BE2C (cell line): ENCODE data around the gene CARD10.

Experiments used
- DNase-seq: peaks from one replicate; pipeline ENCODE4 v3.0.0-alpha.2; 2020
- H3K27me3 ChIP-seq: fragments of 250-450 bp; sonication (Bioruptor Pico); 2 replicates; pipeline ENCODE4 v1.5.1; 2020; ENCODE audit warnings: mild to moderate bottlenecking
- H3K36me3 ChIP-seq: fragments of 250-450 bp; sonication (Bioruptor Pico); 2 replicates; pipeline ENCODE4 v1.5.1; 2020; ENCODE audit warnings: mild to moderate bottlenecking
- H3K4me1 ChIP-seq: fragments of 250-450 bp; sonication (Bioruptor Pico); 2 replicates; pipeline ENCODE4 v1.5.1; 2020
- H3K4me3 ChIP-seq: 2 replicates; pipeline ENCODE4 v1.5.1; 2011; ENCODE audit warnings: low read depth, low read length
- H3K9me3 ChIP-seq: fragments of 250-450 bp; sonication (Bioruptor Pico); 2 replicates; pipeline ENCODE4 v1.5.1; 2020
- CTCF ChIP-seq: IDR thresholded peaks from 2 replicates; pipeline ENCODE4 v1.5.1; 2012; ENCODE audit warnings: mild to moderate bottlenecking, low read depth, low read length

The CARD10 gene

GRCh38 chr22:37499789-37500540 is 19.2 kb downstream of the CARD10 start:
- Histone ChIP-seq H3K4me1 (peaks cover 30% of the 10 kb centered on the region), H3K9me3 (no peaks in the 10 kb centered on the region), H3K27me3 (no peaks in the 10 kb centered on the region), H3K36me3 (no peaks in the 10 kb centered on the region), H3K4me3 (no peak overlapping the region)
- peak; percentile 78 for DNase-seq
- TF ChIP-seq CTCF = no peak

- no peaks in the 10 kb centered on the region for H3K36me3 ChIP-seq
- H3K4me3 ChIP-seq = no peak overlapping the region
- DNase-seq = no peak
- H3K27me3 ChIP-seq = no peaks in the 10 kb centered on the region
- no peaks in the 10 kb centered on the region for H3K9me3 ChIP-seq
- no peak for TF ChIP-seq CTCF
- peaks cover 30% of the 10 kb centered on the region for H3K4me1 ChIP-seq
Observed at GRCh38 chr22:37499027-37499707, 20.0 kb downstream of the CARD10 start.

- peak; percentile 86 for TF ChIP-seq CTCF
- peak; percentile 72 for DNase-seq
- H3K4me1 ChIP-seq = peaks cover 30% of the 10 kb centered on the region
- no peaks in the 10 kb centered on the region for H3K36me3 ChIP-seq
- no peaks in the 10 kb centered on the region for H3K27me3 ChIP-seq
- H3K4me3 ChIP-seq = no peak overlapping the region
- H3K9me3 ChIP-seq = no peaks in the 10 kb centered on the region
Observed at GRCh38 chr22:37498289-37498909, 20.8 kb downstream of the CARD10 start.

GRCh38 chr22:37497062-37497599 is 22.1 kb downstream of the CARD10 start:
- Histone ChIP-seq H3K9me3 (no peaks in the 10 kb centered on the region), H3K4me1 (peaks cover 23% of the 10 kb centered on the region), H3K36me3 (no peaks in the 10 kb centered on the region), H3K4me3 (no peak overlapping the region), H3K27me3 (no peaks in the 10 kb centered on the region)
- no peak for TF ChIP-seq CTCF
- DNase-seq = no peak

GRCh38 chr22:37496651-37497050 is 22.6 kb downstream of the CARD10 start:
- no peaks in the 10 kb centered on the region for H3K27me3 ChIP-seq
- peaks cover 18% of the 10 kb centered on the region for H3K4me1 ChIP-seq
- TF ChIP-seq CTCF = no peak
- no peaks in the 10 kb centered on the region for H3K9me3 ChIP-seq
- no peak for DNase-seq
- no peaks in the 10 kb centered on the region for H3K36me3 ChIP-seq
- H3K4me3 ChIP-seq = no peak overlapping the region
